NB4 (cell line): Measurements from ENCODE around the gene HOXC6.

Experiments used
- DNase-seq: peaks from one replicate; pipeline ENCODE4 v3.0.0; 2010; ENCODE audit warnings: low read depth
- H3K4me3 ChIP-seq: one replicate; pipeline ENCODE4 v1.5.1; 2011; ENCODE audit warnings: mild to moderate bottlenecking, low read depth, low read length, moderate library complexity
- CTCF ChIP-seq: IDR thresholded peaks from one replicate; pipeline ENCODE4 v1.5.1; 2012; ENCODE audit warnings: low read depth, low read length
- MAX ChIP-seq: IDR thresholded peaks from 2 replicates; pipeline ENCODE4 v1.6.1; 2011; ENCODE audit warnings: low read depth, low read length
- MYC ChIP-seq: IDR thresholded peaks from 2 replicates; pipeline ENCODE4 v1.6.1; 2011; ENCODE audit warnings: low read depth, low read length
- POLR2A ChIP-seq: IDR thresholded peaks from 2 replicates; pipeline ENCODE4 v1.6.1; 2011; ENCODE audit warnings: mild to moderate bottlenecking; ENCODE audit not compliant: insufficient read length; ENCODE audit errors: extremely low read depth

HOXC6 gene

DNA sequence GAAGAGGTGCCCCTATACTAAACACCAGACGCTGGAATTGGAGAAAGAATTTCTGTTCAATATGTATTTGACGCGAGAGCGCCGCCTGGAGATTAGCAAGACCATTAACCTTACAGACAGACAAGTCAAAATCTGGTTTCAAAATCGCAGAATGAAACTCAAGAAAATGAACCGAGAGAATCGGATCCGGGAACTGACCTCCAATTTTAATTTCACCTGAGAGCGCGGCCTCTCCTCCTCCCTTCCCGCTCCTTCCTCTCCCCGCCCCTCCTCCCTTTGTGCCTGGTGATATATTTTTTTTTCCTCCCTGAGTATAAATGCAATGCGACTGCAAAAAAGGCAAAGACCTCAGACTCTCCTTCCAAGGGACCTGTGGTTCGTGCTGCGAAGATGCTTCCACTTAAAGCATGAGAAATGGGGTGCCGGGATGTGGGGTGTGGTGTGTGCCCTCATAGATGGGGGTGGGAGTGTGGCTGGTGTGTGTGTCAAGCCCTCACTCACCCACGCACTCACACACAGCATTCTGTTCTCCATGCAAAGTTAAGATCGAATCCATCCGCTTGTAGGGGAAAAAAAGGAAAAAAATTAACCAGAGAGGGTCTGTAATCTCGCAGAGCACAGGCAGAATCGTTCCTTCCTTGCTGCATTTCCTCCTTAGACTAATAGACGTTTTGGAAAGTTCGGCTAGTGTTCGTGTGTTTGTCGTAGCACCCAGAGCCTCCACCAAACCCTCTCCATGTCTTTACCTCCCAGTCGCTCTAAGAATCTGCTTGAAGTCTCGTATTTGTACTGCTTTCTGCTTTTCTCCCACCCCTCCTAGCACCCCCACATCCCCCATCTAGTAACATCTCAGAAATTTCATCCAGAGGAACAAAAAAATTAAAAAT is 38.8 kb upstream of the HOXC6 start:
- peak overlapping the region; percentile 32 for H3K4me3 ChIP-seq
- peak; percentile 83 for TF ChIP-seq CTCF
- no peak for TF ChIP-seq MAX
- peak; percentile 91 for DNase-seq

GRCh38 chr12:53990311-53991076 is 37.7 kb upstream of the HOXC6 start:
- TF ChIP-seq POLR2A (no peak), MAX (no peak), MYC (no peak), CTCF (no peak)
- H3K4me3 ChIP-seq: no peak overlapping the region
- DNase-seq: no peak

DNA sequence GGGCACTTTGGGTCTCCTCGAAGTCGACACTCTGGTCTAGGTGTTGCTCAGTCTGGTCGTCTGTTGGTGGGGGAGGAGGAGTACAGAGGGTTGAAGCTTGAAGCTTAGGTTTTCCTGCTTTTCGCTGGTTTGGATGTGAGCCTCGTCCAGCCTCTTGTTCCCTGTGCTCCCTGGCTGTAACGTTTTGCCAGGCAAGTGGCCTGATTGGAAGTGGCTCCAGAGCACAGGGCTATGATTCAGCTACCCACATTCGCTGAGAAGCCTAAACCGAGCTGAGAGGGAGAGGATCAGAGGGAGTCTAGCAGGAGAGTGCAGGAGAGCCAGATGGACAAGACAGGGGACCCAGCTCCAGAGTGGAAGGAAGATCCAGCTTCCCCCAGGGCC is 37.2 kb upstream of the HOXC6 start:
- DNase-seq: no peak
- no peak overlapping the region for H3K4me3 ChIP-seq
- no peak for TF ChIP-seq CTCF
- TF ChIP-seq POLR2A: no peak
- no peak for TF ChIP-seq MAX
- no peak for TF ChIP-seq MYC

DNA sequence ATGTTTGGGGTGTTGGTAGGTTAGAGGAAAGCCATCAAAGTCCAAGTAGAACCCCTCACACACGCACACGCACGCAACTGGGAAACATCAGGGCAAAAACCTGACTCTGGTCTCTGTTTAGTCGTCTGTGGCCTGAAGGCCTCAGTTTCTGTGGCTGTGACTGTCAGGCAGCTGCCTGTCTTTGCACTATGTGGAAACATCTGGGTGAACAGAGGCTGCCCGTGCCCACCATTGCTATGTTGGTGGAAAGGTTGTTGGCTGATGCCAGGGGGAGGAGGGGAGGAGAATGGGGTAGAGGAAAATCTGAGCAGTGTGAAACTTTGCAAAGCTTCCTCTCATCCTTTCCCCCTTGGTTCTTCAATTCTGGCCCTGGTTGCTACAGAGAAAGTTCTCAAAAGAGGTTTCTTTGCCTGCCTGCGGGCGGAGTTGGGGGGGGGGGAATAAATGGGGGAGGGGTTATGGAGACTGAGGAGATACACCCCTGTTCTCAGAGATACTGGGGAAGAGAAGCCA is 35.8 kb upstream of the HOXC6 start:
- TF ChIP-seq POLR2A: no peak
- no peak for TF ChIP-seq MAX
- TF ChIP-seq MYC: no peak
- TF ChIP-seq CTCF: no peak
- no peak overlapping the region for H3K4me3 ChIP-seq
- DNase-seq: no peak

DNA sequence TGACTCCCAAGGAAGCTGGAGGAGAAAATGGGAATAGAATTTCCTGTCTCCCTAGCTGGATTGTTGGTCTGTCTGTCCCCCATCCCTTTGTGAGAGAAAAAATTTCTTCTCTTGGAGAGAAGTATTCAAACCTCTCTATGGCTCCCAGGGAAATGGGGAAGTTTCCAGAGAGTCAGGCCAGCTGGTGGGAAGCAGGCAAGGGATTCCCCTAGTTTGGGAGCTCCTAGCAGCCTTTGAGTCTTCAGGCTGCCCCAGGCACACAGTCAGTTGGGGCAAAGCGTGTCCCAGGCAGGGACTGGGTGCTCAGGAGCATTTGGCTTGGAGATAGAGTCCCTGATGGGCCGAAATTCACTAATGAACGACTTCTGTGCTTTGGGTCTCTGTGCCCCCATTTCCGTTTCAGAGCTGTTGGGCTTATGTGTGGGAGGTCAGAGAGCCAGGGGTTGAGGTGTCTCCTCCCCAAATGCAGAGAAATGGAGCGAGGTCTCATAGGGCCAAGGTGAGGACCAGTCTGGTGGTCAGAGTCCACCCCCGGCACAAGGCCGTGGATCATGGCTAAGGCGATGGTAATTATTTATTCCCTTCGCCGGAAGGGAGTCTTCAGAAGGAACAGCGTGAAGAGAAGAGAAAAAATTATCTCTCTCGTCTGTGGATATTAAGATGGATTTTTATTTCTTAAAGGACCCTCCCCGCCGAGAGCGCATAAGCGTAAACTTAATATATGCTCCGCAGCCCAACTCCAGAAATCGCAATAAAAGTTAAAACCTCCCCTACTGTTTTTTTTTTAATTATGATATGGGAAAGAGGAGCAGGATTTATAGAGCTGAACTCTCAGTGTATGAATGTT is 34.9 kb upstream of the HOXC6 start:
- H3K4me3 ChIP-seq: no peak overlapping the region
- DNase-seq: no peak
- no peak for TF ChIP-seq MAX
- TF ChIP-seq POLR2A: no peak
- TF ChIP-seq CTCF: no peak
- TF ChIP-seq MYC: no peak
